ENCODE measurements around the gene ACACB. TPM values are rescaled to one million over a fixed set of nuclear protein-coding genes. Genes with fewer than 3 reads are reported as not detected.

ACACB gene
- total and polyA plus RNA-seq, 2 experiments from 2014 or later = 6.2 to 15.4 TPM

GRCh38 chr12:109302770-109303169 is 186.4 kb downstream of the ACACB start (continued):
- TF ChIP-seq ZNF462 (CRISPR knock-in tag; IDR thresholded peaks at IDR 0.05) = no peak
- TF ChIP-seq ZNF114 (CRISPR knock-in tag; IDR thresholded peaks at IDR 0.05) = no peak

GRCh38 chr12:109304485-109304884 is 188.1 kb downstream of the ACACB start:
- Mint-ChIP-seq H3K27me3 (ENCODE audit: insufficient read depth, low read depth, poor library complexity) (peaks cover 23% of the 10 kb centered on the region), H3K4me3 (no peak overlapping the region), H3K9me3 (no peaks in the 10 kb centered on the region), H3K36me3 (ENCODE audit: low read depth) (no peaks in the 10 kb centered on the region), H3K27ac (no peak overlapping the region), H3K4me1 (peaks cover 4% of the 10 kb centered on the region)
- H3F3A ChIP-seq (replicated peaks; ENCODE audit: low read depth) = no peaks in the 10 kb centered on the region
- H4K20me1 ChIP-seq (replicated peaks; ENCODE audit: insufficient read depth) = no peaks in the 10 kb centered on the region
- no peaks in the 10 kb centered on the region for H3K79me2 ChIP-seq (replicated peaks; ENCODE audit: insufficient read depth)
- no peak overlapping the region for H3K4me2 ChIP-seq
- no peak overlapping the region for H3K4me3 ChIP-seq
- peaks cover 10% of the 10 kb centered on the region; the same call in 1 of the 2 replicates for H3K4me1 ChIP-seq (ENCODE audit: insufficient read depth)
- peaks cover 27% of the 10 kb centered on the region for H3K27me3 ChIP-seq (ENCODE audit: insufficient read depth)
- H3K9me2 ChIP-seq (ENCODE audit: insufficient read depth) = no peaks in the 10 kb centered on the region
- no peak overlapping the region for H2AFZ ChIP-seq
- ATAC-seq (no peak), DNase-seq (ENCODE audit: low spot score) (no peak)
- no peaks in the 10 kb centered on the region for H3K36me3 ChIP-seq (ENCODE audit: insufficient read depth)
- H3K27ac ChIP-seq (ENCODE audit: low read depth) = no peak overlapping the region
- TF ChIP-seq NANOG (IDR thresholded peaks at IDR 0.05; ENCODE audit: borderline replicate concordance) = no peak
- TF ChIP-seq ZNF114 (CRISPR knock-in tag; IDR thresholded peaks at IDR 0.05) = no peak
- no peak for TF ChIP-seq REST (IDR thresholded peaks at IDR 0.05; ENCODE audit: unreplicated experiment)
- TF ChIP-seq ZNF462 (CRISPR knock-in tag; IDR thresholded peaks at IDR 0.05) = no peak

Data from GM23338 (cell line).